ENCODE measurements around the gene CCDC191. TPM values are rescaled to one million over a fixed set of nuclear protein-coding genes. Genes with fewer than 3 reads are reported as not detected.

Gene CCDC191
- total and polyA plus RNA-seq, 9 of the 15 experiments (the other 6 are each of a cell fraction or from before 2014, with no cell fraction given), result 0.10 to 0.55 (median 0.22) TPM

- no peaks in the 10 kb centered on the region for H4K20me1 ChIP-seq (replicated peaks; ENCODE audit: control insufficient read depth, insufficient read depth, low read length)
- no peak for DNase-seq (ENCODE audit: extremely low read depth in 1 of 4, low spot score in 3 of 4)
- H3K27me3 ChIP-seq (ENCODE audit: control insufficient read depth in 2 of 2, insufficient read depth in 2 of 2, low read length in 2 of 2), result no peaks in the 10 kb centered on the region
- in situ Hi-C loops (cut with MboI) (no loop called here), intact Hi-C loops (cut with micrococcal nuclease) (no loop called here)
- no TSS peak for BruUV-seq (replicated peaks)
- H3K9me3 ChIP-seq (replicated peaks; ENCODE audit: control insufficient read depth, insufficient read depth, low read depth, low read length), result no peaks in the 10 kb centered on the region
- no peaks in the 10 kb centered on the region for H3K4me1 ChIP-seq (replicated peaks in 1 of 2; ENCODE audit: control insufficient read depth in 2 of 2, insufficient read depth in 2 of 2, low read length in 2 of 2)
- H3K9ac ChIP-seq (ENCODE audit: insufficient read depth in 1 of 2, low read depth in 2 of 2, low read length in 2 of 2), result no peak overlapping the region
- H3K4me3 ChIP-seq, result no peak overlapping the region
- no peaks in the 10 kb centered on the region for H3K36me3 ChIP-seq (ENCODE audit: control insufficient read depth, insufficient read depth, low read length)
- FAIRE-seq, result no peak
- POLR2A ChIA-PET, result no interaction called here
- TF ChIP-seq RNF2 (IDR thresholded peaks at IDR 0.05) (no peak), ZKSCAN8 (CRISPR knock-in tag; IDR thresholded peaks at IDR 0.05) (no peak), MBD2 (IDR thresholded peaks at IDR 0.05; ENCODE audit: borderline replicate concordance, low read depth) (no peak)
- H2AFZ ChIP-seq (ENCODE audit: low read depth, low read length), result no peak overlapping the region
- ATAC-seq, result no peak
- WGBS (ENCODE audit: insufficient coverage, low coverage, missing lambda C conversion rate), result 0% methylated on average over 2 of the region's 2 CpGs
- CTCF ChIA-PET (ENCODE audit: low intra/inter-chr PET ratio), result no interaction called here
- no peak overlapping the region for H3K4me2 ChIP-seq (ENCODE audit: insufficient read depth, low read length)
- no peak overlapping the region for H3K27ac ChIP-seq (ENCODE audit: extremely low read depth, low read depth, low read length)
- no peaks in the 10 kb centered on the region for H3K79me2 ChIP-seq (ENCODE audit: control insufficient read depth, insufficient read depth, low read length)
- H3K9me1 ChIP-seq (ENCODE audit: control insufficient read depth, insufficient read depth, low read length), result no peaks in the 10 kb centered on the region
These were observed 35.4 kb downstream of the CCDC191 start for GRCh38 chr3:114020907-114021306.

DNA sequence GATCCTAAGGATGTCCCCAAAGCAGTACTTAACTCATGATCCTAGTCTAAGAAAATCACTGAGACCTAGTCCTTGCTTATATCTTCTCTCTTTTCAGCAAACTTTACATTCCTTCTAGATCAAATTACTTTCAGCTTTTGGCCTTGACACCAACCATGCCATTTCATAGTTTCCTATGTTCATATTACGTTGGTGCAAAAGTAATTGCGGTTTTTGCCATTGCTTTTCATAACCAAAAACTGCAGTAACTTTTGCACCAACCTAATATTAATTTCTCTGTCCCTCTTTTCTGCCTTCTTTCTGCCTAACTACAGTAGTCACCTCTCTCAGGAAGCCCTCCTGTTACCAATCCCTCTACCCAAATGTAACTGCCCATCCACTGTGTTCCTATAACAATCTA lies 36.8 kb downstream of the CCDC191 start:
- in situ Hi-C loops (cut with MboI) (no loop called here), intact Hi-C loops (cut with micrococcal nuclease) (no loop called here)
- 0% methylated on average over 2 of the region's 2 CpGs for WGBS (ENCODE audit: insufficient coverage, low coverage, missing lambda C conversion rate)
- no peak for TF ChIP-seq POLR2A (conservative IDR thresholded peaks at IDR 0.05)
- no peak for TF ChIP-seq ZNF830 (CRISPR knock-in tag; IDR thresholded peaks at IDR 0.05)
- Histone ChIP-seq H3K9me3 (replicated peaks; ENCODE audit: control insufficient read depth, insufficient read depth, low read depth, low read length) (no peaks in the 10 kb centered on the region), H3K36me3 (ENCODE audit: control insufficient read depth, insufficient read depth, low read length) (no peaks in the 10 kb centered on the region), H3K27ac (ENCODE audit: extremely low read depth, low read depth, low read length) (no peak overlapping the region), H3K4me3 (no peak overlapping the region), H3K4me2 (ENCODE audit: insufficient read depth, low read length) (no peak overlapping the region), H2AFZ (ENCODE audit: low read depth, low read length) (no peak overlapping the region), H3K27me3 (ENCODE audit: control insufficient read depth in 2 of 2, insufficient read depth in 2 of 2, low read length in 2 of 2) (no peaks in the 10 kb centered on the region), H3K9me1 (ENCODE audit: control insufficient read depth, insufficient read depth, low read length) (no peaks in the 10 kb centered on the region), H3K4me1 (replicated peaks in 1 of 2; ENCODE audit: control insufficient read depth in 2 of 2, insufficient read depth in 2 of 2, low read length in 2 of 2) (no peaks in the 10 kb centered on the region), H4K20me1 (replicated peaks; ENCODE audit: control insufficient read depth, insufficient read depth, low read length) (no peaks in the 10 kb centered on the region), H3K79me2 (ENCODE audit: control insufficient read depth, insufficient read depth, low read length) (no peaks in the 10 kb centered on the region), H3K9ac (ENCODE audit: insufficient read depth in 1 of 2, low read depth in 2 of 2, low read length in 2 of 2) (no peak overlapping the region)
- DNase-seq (ENCODE audit: extremely low read depth in 1 of 4, low spot score in 3 of 4), result no peak
- CTCF ChIA-PET (ENCODE audit: low intra/inter-chr PET ratio), result no interaction called here
- POLR2A ChIA-PET, result no interaction called here
- no peak for FAIRE-seq
- ATAC-seq, result no peak
- BruUV-seq (replicated peaks), result no TSS peak

Data from K562 (cell line).